ENCODE measurements around the gene ASPHD2.

ASPHD2 gene

GRCh38 chr22:26446808-26447515 lies 17.9 kb downstream of the ASPHD2 start:
- no peak for DNase-seq

DNA sequence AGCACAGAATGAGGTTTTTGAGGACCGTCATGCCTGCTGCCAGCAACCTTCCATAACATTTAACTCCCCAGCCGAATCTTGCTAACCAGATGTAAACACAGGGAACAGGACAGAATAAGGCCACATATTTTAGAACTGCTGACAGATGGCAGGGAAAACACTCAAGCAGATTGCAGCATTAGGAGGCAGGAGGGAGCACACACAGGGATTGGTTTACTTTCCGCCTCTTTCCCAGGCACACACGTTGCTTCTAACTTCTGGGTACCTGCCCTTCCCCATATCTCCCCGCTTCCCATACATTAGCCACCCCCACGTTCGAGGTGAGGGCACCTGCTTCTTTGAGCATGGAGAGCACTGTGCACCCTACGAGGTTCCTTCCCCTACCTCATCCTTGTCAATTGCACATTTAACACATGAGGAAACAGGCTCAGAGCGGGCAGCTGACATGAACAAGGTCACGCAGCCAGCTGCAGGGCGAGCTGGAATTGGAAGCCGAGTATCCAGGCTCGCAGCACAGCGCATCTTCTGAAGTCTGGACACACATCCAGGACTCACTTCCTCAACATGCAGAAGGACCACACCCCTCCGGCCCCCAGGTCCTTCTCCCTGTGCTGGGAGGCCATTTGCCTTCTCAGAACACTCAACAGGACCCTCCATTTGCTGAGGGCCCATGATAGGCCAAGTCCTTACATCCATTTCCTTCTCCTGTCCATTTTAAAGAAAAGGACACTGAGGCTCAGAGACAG lies 18.7 kb downstream of the ASPHD2 start:
- no peak for DNase-seq

- no peak for DNase-seq
Measured at GRCh38 chr22:26448334-26448733, 19.3 kb downstream of the ASPHD2 start.

GRCh38 chr22:26448941-26449340 lies 19.9 kb downstream of the ASPHD2 start:
- no peak for DNase-seq

- no peak for DNase-seq
Measured at GRCh38 chr22:26450453-26451185, 21.6 kb downstream of the ASPHD2 start.

DNA sequence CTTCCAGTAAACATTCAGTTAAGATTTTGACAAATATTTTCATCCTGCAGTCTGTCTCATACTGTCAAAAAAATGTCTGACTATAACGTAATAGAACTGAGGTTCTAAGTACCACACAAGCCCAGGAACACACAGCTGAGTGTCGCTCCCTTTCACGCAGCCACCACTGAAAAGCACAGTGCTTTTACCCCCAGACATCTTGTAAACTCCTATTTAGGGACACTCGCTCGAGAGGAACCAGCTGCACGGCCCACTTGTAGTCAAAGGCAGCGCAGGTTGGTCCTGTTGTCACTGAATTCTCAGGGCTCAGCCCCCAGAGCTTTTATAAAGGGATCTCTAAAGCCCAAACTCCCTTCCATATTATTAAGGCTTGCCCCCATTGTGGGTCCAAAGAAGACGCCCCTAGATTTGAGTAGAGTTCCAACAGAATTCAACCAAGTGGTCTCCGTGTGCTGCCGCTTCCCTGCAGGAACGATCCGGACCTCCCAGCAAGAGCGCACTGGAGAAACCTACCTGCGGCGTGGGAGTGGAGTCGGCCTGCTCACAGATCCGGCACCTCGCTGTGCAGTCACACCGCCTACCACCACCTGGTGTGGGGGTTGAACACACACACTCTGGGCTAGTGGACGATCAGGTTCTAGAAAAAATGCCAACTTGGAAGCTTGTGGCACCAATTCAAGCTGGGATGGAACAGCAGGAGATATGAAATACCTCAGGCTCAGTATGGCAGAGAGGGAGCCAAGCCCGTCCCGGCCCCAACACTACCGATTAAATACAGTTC lies 23.4 kb downstream of the ASPHD2 start:
- DNase-seq, result no peak

- no peak for DNase-seq
Measured at GRCh38 chr22:26453216-26453615, 24.2 kb downstream of the ASPHD2 start.

DNA sequence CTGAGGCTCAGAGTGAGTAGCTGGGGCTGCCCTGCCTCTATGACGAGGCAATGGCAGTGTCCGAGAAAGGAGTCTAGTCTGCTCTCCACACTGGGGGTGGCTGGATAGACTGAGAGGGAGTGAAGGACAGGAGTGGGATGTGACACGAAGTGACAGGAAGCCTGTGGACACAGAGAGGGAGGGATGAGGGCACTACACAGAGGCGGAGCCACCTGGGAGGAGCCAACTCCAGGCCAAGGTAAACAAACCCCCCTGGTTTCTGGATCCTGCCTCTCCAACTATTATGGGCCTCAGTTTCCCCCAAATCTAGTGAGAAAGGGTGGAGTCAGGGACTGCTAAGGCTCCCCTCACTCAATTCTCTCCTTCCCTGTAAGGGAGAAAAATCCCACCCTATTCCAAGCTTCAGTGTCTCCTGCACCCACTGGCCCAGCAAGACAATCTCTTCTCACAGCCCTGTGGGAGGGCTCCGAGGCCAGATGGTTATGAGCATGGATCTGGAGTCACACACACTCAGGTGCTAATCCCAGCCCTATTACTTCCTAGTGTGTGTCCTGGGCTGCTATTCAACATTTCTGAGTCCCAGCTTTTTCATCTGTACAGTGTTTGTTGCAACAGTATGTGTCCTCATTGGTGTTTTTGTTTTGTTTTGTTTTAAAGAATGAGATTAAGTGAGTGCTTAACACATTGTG lies 24.9 kb downstream of the ASPHD2 start:
- DNase-seq, result no peak

- DNase-seq, result no peak
Measured at GRCh38 chr22:26457661-26458272, 28.7 kb downstream of the ASPHD2 start.

DNA sequence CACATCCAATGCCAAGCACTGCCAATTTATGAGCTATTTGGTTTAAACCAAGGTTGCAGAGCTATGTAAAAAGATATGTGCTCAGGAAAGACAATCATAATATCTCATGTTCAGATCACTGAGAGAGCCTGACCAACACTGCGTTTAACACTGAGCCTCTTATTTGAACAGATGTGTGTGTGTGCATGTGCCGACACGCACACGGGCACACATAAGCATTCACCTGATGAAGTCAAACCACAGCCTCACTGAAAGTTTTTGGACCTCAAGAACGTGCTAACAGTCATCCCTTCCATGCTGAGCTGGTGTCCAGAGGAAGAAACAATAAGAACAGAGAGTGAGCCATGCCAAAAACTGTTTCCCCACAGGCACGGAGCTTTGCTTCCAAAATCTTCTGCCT lies 31.1 kb downstream of the ASPHD2 start:
- DNase-seq, result no peak

DNA sequence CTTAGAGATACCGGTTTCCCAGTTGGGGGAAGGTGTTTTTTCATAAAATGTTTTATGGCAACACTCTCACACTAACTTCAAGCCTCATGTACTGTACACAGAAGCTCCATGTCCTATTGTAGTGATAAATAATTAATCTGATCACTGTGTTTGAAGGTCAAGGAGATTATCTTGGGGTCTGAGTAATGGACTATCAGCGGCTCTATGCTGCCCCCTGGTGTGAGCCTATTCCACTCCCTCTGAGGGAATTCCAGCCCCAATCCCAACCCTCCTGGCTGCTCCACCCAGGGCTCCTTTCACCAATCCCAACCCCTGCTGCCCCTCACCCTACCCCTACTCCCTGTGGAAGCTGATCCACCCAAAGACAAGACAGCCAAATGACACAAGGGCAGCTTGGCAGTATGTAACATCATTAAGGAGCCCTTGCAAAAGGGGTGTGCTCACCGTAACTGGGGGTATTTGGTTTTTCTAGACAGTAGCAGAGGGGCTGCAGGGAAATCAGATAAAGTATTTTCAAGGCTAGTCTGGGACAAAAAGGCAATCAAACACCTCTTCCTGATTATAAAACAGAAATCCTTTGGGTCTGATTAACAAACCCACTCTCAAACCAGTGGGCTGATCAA lies 32.2 kb downstream of the ASPHD2 start:
- DNase-seq, result peak; percentile 56 to 68

DNA sequence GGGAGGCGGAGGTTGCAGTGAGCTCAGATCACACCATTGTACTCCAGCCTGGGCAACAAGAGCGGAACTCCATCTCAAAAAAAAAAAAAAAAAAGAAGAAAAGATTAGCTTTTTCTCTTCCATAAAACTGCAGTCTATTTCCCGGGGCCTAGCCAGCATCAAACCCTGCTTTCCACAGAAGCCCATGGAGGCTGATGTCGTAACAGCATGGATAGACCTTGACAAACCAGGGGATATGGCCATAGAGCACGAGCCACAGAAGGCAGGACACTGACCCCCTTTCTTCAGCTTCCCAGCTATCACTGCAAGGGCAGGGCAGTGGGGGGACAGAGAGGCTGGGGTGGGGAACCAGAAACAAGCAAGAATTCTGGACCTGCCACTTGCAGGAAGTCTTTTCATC lies 33.0 kb downstream of the ASPHD2 start:
- DNase-seq, result no peak

DNA sequence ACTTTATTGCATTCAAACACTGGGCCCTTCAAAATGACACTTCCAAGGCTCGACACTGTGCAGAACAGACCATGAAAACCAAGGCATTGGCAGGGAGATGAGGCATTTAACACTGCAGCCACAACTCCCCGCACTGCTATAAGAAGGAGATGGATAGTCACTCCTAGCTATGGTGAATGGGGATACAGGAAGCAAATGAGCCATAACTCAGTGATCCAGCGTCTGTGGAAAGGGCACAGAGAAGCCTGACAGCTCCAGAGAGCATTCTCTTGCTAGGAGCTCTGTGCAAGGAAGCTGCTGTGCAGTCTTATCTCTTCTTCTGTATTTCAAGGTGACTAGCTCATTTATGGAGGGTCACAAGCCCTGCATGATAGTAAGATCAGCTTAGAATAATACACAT lies 33.6 kb downstream of the ASPHD2 start:
- DNase-seq, result no peak

- no peak for DNase-seq
Measured at GRCh38 chr22:26463101-26463661, 34.1 kb downstream of the ASPHD2 start.

DNA sequence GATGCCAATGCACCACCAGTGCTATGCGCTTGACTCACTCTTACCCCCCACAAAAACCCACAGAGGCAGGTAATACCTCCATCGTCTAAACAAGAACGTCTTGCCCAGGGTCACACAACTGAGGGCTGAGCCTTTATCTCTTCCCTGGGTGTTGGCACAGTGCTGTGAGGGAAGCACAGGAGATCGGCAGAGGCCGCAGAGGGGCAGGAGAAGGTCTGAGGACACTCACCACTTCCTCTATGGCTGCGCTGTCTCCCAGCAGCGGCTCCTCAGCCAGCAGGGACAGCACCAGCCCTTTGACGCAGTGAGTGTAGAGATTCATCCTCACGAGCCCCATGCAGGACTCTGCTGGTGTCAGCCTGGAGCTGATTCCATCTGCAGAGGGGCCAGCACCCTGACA lies 34.6 kb downstream of the ASPHD2 start:
- DNase-seq, result no peak

DNA sequence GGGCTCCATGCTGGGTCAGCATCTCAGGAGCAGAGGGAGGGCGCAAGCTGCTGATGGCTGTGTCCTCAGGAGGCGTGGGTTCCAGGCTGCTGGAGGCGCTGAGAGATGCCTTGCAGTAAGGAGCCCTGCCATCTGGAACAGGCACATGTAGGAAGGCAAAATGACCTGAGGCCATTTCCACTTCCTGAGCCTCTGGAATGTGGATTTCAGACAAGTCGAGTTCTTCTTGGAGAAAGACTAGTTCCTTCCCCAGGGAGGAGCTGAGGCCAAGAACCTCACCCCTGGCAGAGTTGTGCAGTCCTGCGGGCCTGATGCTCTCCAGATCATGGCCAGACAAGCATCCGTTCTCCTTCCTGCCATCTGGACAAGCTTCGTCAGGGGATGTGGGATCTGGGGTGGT lies 35.3 kb downstream of the ASPHD2 start:
- DNase-seq, result no peak

GRCh38 chr22:26466196-26466595 lies 37.1 kb downstream of the ASPHD2 start:
- no peak for DNase-seq

- no peak for DNase-seq
Measured at GRCh38 chr22:26470807-26471206, 41.7 kb downstream of the ASPHD2 start.

DNA sequence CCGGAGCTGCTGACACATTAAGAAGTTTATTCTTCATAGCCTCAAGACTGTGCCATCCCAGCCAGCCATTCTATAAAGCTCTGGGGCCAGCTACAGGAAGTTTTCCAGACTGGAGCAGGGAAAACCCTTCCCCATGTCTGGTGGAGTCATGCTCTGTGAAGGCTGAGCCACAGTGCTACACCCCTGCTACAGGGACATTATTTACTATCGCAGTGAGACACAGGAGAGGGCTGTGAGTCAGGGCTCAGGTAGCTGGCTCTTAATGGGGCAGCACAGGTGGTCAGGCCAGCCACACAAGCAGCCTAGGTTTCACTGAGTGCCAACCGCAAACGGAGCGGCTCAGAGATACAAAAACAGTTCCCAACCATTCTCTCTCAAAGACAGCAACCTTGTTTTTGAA lies 42.5 kb downstream of the ASPHD2 start:
- no peak for DNase-seq

GRCh38 chr22:26474682-26475081 lies 45.6 kb downstream of the ASPHD2 start:
- DNase-seq, result no peak

- DNase-seq, result no peak
Measured at GRCh38 chr22:26476705-26477340, 47.8 kb downstream of the ASPHD2 start.

Data from stimulated activated CD4-positive, alpha-beta T cell treated with anti-CD3 and anti-CD28 coated beads, Interleukin-2, amount 100 ng/mL, for 24 hours (primary cell).